Retinal pigment epithelial cell (primary cell): ENCODE measurements around the gene PIEZO2.
"Not testable (repeated sequence)": the region's sequence is repeated elsewhere in the genome, so short reads cannot be mapped to it uniquely, and the experiment has no call there.

ENCODE experiments used
- DNase-seq: peaks from one replicate; pipeline ENCODE4 v3.0.0-alpha.2; 2010; ENCODE audit warnings: low read depth
- H3K4me3 ChIP-seq: 2 replicates; pipeline ENCODE4 v1.5.1; 2011; ENCODE audit warnings: mild to moderate bottlenecking, low read length, control low read depth, moderate library complexity
- CTCF ChIP-seq: conservative IDR thresholded peaks from 2 replicates; pipeline ENCODE4 v1.5.1; 2011; ENCODE audit warnings: low read depth, low read length, control low read depth, inconsistent platforms

Gene PIEZO2

DNA sequence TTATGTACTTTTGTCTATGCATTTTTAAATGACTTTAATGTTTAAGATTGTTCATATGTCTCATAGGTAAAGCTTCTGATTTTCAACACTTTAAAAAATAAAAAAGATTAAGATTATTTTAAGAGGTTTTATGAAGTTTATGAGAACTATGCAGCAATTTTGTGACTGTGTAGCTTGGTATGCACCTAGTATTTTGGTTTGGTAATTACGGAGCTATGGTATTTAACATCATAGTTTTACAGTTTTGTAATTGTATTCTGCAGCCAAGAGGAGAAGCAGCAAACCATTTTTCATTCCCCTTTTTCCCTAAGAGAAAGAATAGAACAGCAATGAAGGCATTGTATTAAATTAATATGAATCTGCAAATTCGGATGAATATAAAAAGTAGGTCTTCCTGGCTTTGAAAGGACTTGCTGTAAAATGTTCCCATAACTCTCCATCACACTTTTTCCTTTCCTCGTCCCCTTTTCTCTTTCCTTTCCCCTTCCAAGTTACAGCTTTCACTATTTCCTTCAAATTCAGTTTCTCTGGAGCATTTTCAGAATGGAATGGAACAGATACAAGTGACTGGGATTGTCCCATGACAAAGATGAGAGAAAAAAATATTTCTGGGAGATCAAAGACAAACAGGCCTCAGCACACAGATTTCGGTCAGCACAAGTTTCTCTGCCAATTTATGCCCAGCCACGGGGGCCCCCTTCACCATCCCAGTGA lies 26.1 kb upstream of the PIEZO2 start:
- no peak overlapping the region for H3K4me3 ChIP-seq
- peak; percentile 47 for DNase-seq
- no peak for TF ChIP-seq CTCF

DNA sequence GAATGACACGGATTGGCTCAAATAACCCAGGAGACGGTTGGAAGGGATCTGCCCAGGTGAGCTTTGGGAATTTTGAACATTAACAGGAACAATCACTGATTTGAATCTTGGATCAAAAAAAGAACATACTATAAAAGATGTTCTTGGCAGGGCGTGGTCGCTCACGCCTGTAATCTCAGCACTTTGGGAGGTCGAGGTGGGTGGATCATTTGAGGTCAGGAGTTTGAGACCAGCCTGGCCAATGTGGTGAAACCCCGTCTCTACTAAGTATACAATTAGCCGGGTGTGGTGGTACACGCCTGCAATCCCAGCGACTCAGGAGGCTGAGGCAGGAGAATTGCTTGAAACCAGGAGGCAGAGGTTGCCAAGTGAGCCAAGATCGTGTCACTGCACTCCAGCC lies 24.8 kb upstream of the PIEZO2 start:
- not testable (repeated sequence) for DNase-seq, H3K4me3 ChIP-seq

DNA sequence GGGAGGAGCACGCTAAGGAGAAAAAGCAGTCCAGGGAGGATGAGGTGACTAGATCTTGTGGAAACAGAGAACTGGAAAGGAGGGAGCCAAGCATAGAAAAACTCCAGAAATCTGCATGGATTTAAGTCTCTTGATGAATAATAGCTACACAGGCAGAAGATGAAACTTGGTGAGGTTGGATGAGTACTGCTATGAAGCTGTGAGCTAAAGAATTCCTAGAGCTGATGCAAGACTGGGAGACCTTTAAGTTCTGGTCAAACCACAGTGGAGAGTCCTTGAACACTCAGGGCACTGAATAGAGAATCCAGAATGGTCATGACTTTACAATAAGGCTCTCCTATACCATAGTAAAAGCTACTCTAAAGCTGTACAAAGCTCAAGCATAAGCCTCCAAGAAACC lies 18.4 kb upstream of the PIEZO2 start:
- no peak for TF ChIP-seq CTCF
- no peak overlapping the region for H3K4me3 ChIP-seq

DNA sequence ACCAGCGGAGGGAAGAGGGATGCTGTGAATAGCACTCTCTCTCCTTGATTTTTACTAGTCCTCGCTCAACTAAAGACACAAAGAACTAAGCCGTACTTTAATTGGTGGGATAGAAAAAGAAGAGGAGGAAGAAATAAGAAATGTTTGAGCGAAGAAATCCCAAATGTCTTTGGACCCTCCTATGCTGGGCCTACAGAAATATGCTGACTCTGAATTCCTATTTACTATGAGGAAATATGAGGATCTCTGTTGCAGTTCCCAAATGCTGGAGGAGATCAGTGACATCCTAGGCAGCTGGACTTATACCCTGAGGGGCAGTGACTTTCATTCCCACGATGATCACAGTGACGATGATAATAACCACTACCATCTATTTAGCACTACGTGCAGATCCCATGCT lies 16.6 kb upstream of the PIEZO2 start:
- no peak for DNase-seq
- TF ChIP-seq CTCF = no peak
- no peak overlapping the region for H3K4me3 ChIP-seq

More for the DNA sequence above, 18.4 kb upstream of the PIEZO2 start:
- DNase-seq = no peak

DNA sequence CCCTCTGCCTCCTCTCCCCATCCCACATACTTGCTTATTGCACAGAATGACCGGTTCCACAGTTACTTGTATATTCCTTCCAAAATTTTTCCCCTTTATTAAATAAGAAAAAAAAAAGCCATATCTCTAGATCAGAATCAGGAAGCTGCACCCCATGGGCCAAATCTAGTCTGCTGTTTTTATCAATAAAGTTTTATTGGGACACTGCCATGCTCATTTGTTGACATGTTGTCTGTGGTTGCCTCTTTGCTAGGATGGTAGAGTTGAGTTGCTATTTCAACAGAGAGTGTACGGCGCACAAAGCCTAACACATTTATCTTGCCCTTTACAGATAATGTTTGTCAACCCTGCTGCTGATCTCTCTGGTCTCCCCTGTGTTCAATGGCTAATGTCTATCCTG lies 15.8 kb upstream of the PIEZO2 start:
- no peak for TF ChIP-seq CTCF
- DNase-seq = no peak
- H3K4me3 ChIP-seq = no peak overlapping the region

- DNase-seq = no peak
- H3K4me3 ChIP-seq = no peak overlapping the region
- TF ChIP-seq CTCF = peak; percentile 75
These were observed 14.3 kb upstream of the PIEZO2 start for GRCh38 chr18:11163665-11164064.

GRCh38 chr18:11162889-11163288 lies 13.5 kb upstream of the PIEZO2 start:
- DNase-seq = no peak
- TF ChIP-seq CTCF = no peak
- no peak overlapping the region for H3K4me3 ChIP-seq
